ENCODE results near the gene ZSWIM9.
"Not testable (repeated sequence)": the region's sequence is repeated elsewhere in the genome, so short reads cannot be mapped to it uniquely, and the experiment has no call there.

Gene ZSWIM9

DNA sequence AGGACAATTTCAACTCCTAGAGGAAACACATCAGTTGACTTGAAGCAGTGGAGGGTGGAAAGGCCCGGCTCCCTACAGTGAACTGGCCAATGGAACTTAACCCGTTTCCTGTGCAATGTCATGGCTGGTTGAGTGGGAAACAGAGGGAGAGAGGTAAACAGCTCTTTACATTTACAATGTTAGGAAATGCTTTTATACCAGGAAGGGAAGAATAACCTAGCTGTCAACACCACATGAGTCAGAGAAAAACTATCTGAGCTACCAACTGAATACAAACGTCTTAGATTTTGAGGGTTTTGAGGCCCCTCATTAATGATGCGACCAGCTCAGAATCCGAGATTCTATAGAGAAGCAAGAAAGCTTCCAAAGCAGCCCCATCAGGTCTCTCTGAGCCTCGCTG lies 48.5 kb downstream of the ZSWIM9 start:
- no peak for DNase-seq (ENCODE audit: low read depth)

DNA sequence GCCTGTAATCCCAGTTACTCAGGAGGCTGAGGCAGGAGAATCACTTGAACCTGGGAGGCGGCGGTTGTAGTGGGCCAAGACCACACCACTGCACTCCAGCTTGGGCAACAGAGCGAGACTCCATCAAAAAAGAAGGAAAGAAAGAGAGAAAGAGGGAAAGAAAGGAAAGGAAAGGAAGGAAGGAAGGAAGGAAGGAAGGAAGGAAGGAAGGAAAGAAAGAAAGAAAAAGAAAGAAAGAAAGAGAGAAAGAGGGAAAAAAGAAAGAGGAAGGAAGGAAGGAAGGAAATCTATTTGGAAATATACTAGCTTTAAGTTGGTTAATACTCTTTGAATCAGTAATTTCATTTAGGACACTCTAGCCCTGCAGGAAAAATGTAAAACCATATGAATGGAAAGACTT lies 50.3 kb downstream of the ZSWIM9 start:
- DNase-seq (ENCODE audit: low read depth), result not testable (repeated sequence)

DNA sequence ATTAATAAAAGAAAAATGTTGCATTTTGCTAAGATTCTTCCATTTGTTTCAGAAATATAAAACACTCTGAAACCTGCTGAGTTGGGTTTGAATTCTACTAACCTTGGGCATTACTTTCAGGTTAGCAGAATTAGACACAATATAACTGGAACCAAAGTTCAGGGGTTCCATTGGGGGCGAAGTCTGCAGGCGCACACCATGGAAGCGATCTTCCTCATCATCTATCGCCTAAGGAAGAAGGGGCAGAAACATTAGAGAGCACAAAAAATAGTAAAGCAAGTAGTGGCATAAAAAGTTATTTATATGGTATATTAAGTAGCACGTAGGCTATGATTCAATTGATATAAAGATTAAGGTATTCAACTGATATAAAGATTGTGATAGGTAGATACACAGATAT lies 51.1 kb downstream of the ZSWIM9 start:
- no peak for DNase-seq (ENCODE audit: low read depth)

DNA sequence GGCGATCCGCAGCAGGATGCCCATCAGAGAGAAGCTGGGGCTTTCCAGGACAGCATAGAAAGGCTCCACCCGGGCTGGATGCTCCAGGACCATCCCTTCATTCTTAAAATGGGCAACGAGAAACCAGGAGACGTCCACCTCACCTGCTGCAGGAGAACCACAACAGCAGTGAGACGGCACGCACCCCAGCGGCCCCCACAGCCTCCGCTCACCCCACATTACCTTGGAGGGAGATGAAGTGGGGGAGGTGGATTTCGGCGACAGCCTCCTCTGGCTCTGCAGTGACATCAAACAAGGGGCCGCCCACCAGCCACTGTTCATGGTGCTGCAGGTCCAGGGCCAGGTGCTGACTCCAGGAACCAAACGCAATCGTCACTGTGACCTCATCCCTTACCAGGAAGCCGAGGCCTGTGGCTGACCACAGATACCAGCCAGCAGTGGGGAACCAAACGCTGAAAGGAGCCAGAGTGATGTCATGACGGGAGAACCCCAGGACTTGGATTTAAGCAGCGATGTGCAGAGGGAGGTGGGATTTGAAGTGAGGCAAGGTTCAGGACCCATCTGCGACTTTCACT lies 60.2 kb downstream of the ZSWIM9 start:
- DNase-seq (ENCODE audit: low read depth), result no peak

DNA sequence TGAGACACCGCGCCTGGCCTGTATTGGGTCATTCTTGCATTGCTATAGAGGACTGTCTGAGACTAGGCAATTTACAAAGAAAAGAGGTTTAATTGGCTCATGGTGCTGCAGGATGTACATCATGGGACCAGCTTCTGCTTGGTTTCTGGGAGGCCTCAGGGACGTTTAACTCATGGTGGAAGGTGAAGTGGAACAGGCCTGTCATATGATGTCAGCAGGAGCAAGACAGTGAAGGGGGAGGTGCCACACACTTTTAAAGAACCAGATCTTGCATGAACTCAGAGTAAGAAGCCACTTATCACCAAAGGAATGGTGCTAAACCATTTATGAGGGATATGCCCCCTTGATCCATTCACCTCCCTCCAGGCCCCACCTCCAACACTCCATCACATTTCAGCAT lies 66.6 kb downstream of the ZSWIM9 start:
- no peak for DNase-seq (ENCODE audit: low read depth)

DNA sequence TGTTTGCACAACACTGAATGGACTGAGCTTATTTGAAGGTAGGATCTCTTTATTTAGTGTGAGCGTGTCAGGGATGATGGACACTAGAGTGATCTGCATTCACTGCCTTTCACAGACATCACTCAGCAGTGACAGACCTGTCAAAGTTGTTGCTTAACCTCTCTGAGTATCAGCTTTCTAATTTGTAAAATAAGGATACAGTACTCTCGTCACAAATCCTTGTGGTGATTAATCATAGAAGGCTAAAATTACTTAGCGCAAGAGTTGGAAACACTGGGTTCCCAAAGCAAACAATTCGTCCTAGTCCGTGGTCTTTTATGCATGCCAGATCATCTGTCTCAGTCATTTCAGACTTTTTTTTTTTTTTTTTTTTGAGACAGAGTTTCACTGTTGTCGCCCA lies 68.6 kb downstream of the ZSWIM9 start:
- no peak for DNase-seq (ENCODE audit: low read depth)

DNA sequence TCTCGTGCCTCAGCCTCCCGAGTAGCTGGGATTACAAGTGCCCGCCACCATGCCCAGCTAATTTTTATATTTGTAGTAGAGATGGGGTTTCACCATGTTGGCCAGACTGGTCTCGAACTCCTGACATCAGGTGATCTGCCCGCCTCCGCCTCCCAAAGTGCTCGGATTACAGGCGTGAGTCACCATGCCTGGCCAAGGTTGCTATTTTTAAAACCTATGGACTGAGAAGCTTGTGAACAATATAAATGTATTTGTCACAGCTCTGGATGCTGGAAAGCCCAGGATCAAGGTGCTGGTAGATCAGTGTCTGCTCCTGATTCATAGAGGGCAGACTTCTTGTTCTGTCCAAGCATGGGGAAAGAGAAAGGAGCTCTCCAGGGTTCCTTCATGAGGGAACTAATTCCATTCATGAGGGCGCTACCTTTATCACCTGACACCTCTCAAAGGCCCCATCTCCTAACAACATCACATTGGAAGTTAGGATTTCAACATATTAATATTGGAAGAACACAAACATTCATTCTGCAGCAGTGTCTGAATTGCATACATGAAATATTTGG lies 69.2 kb downstream of the ZSWIM9 start:
- DNase-seq (ENCODE audit: low read depth), result no peak

DNA sequence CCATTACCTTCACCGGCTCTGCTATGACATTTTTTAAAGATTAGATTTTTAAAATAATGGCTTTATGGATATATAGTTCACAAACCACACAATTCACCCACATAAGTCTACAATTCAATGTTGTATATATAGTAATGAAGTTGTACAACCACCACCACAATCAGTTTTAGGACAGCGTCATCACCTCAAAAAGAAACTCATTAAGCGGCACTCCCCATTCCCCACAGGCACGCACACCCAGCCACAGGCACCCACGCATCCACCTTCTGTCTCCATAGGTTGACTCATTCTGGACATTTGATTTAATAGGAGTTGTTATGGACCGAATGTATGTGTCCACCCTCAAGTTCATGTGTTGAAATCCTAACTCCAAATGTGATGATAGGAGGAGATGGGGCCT lies 71.3 kb downstream of the ZSWIM9 start:
- not testable (repeated sequence) for DNase-seq (ENCODE audit: low read depth)

DNA sequence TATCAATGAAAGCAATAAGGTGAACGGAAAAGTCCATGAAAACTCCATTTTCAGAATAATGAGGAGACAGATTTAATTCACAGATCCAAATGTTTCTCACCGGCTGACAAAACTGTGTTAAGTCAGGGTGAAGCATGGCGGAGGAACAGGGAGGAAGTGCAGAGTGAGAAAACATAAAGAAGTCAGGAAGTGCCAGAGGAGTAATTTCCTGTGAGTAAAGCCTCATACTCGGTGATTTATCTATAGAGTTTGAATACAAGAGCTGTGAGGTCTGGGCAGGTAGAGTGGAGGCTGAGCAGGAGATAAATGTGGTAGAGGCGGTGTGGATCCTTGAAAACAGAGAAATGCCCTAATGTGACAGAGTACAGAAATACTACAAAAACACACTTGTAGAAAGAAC lies 73.8 kb downstream of the ZSWIM9 start:
- no peak for DNase-seq (ENCODE audit: low read depth)

DNA sequence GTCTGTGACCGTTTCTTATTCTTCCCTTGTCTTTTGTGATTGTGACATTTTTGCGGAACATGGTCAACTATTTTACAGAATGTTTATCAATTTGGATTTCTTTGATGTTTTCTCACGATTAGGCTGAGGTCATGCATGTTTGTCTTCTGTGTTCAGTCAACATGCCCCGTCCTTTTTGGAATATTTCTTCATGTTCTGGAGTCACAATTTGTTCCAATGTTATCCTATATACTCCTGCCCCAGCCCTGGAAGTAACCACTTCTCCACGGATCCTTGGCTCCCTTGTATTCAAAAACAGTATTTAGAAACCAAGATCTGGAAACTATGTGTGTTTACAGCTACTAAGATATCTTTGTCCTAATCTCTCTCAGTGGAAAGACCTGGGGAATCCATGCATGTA lies 75.6 kb downstream of the ZSWIM9 start:
- no peak for DNase-seq (ENCODE audit: low read depth)

DNA sequence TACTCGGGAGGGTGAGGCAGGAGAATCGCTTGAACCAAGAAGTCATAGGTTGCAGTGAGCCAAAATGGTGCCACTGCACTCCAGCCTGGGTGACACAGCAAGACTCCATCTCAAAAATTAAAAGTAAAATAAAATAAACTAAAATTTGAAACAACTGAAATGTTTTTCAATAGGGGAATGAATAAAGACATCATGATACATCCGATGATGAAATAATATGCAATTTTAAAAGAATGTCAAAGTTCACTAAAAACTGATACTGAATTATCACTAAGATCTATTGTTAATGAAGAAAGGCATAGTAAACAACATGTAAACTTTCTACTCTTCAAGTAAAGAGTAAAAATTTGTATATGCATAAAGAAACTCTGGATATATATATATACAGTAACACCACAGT lies 76.7 kb downstream of the ZSWIM9 start:
- DNase-seq (ENCODE audit: low read depth), result no peak
